ENCODE results near the gene CPED1. TPM values are rescaled to one million over a fixed set of nuclear protein-coding genes. Genes with fewer than 3 reads are reported as not detected.

The CPED1 gene
- total RNA-seq, 2 donors from 2014 or later, result 5.3 to 7.3 TPM

- Histone ChIP-seq H3K9me3 (no peaks in the 10 kb centered on the region), H3K36me3 (replicated peaks in 1 of 2; ENCODE audit: insufficient read depth in 1 of 2, low read depth in 2 of 2) (no peaks in the 10 kb centered on the region), H3K27me3 (no peaks in the 10 kb centered on the region), H3K4me3 (no peak overlapping the region), H3K27ac (no peak overlapping the region), H3K4me1 (no peaks in the 10 kb centered on the region)
- intact Hi-C loops (cut with DNase I), result no loop called here
- DNase-seq, result no peak
- TF ChIP-seq CTCF (IDR thresholded peaks at IDR 0.05), result no peak
- no peak for TF ChIP-seq POLR2A (IDR thresholded peaks at IDR 0.05)
- ATAC-seq, result no peak
- WGBS, 2 donors, result 64 to 66% methylated on average over 2 of the region's 2 CpGs
Observed at GRCh38 chr7:121039510-121039822, 51.0 kb downstream of the CPED1 start.

- Histone ChIP-seq H3K36me3 (replicated peaks in 1 of 2; ENCODE audit: insufficient read depth in 1 of 2, low read depth in 2 of 2) (no peaks in the 10 kb centered on the region), H3K27ac (no peak overlapping the region), H3K4me3 (no peak overlapping the region), H3K9me3 (no peaks in the 10 kb centered on the region), H3K27me3 (no peaks in the 10 kb centered on the region), H3K4me1 (no peaks in the 10 kb centered on the region)
- no peak for TF ChIP-seq CTCF (IDR thresholded peaks at IDR 0.05)
- TF ChIP-seq POLR2A (IDR thresholded peaks at IDR 0.05), result no peak
- WGBS, 2 donors, result 90 to 92% methylated on average over 2 of the region's 2 CpGs
- ATAC-seq (no peak), DNase-seq (no peak)
- intact Hi-C loops (cut with DNase I), result no loop called here
Observed at GRCh38 chr7:121039994-121040393, 51.5 kb downstream of the CPED1 start.

- Histone ChIP-seq H3K4me3 (no peak overlapping the region), H3K27ac (no peak overlapping the region), H3K9me3 (no peaks in the 10 kb centered on the region), H3K27me3 (no peaks in the 10 kb centered on the region), H3K4me1 (no peaks in the 10 kb centered on the region), H3K36me3 (replicated peaks in 1 of 2; ENCODE audit: insufficient read depth in 1 of 2, low read depth in 2 of 2) (no peaks in the 10 kb centered on the region)
- DNase-seq, result no peak
- 22 to 34% methylated on average over 6 of the region's 6 CpGs for WGBS, 2 donors
- no peak for ATAC-seq
- TF ChIP-seq CTCF (IDR thresholded peaks at IDR 0.05), result no peak
- TF ChIP-seq POLR2A (IDR thresholded peaks at IDR 0.05), result no peak
- intact Hi-C loops (cut with DNase I), result no loop called here
Observed at GRCh38 chr7:121041516-121042148, 53.1 kb downstream of the CPED1 start.

GRCh38 chr7:121042195-121042594 is 53.7 kb downstream of the CPED1 start:
- DNase-seq (no peak), ATAC-seq (no peak)
- intact Hi-C loops (cut with DNase I), result no loop called here
- no peak overlapping the region for H3K4me3 ChIP-seq
- no peaks in the 10 kb centered on the region for H3K4me1 ChIP-seq
- H3K27ac ChIP-seq, result no peak overlapping the region
- H3K9me3 ChIP-seq, result no peaks in the 10 kb centered on the region
- 66 to 71% methylated on average over 2 of the region's 2 CpGs for WGBS, 2 donors
- H3K36me3 ChIP-seq (replicated peaks in 1 of 2; ENCODE audit: insufficient read depth in 1 of 2, low read depth in 2 of 2), result no peaks in the 10 kb centered on the region
- TF ChIP-seq POLR2A (IDR thresholded peaks at IDR 0.05), result no peak
- TF ChIP-seq CTCF (IDR thresholded peaks at IDR 0.05), result no peak
- no peaks in the 10 kb centered on the region for H3K27me3 ChIP-seq

GRCh38 chr7:121042899-121043298 is 54.4 kb downstream of the CPED1 start:
- Histone ChIP-seq H3K27me3 (no peaks in the 10 kb centered on the region), H3K4me3 (no peak overlapping the region), H3K9me3 (no peaks in the 10 kb centered on the region), H3K36me3 (replicated peaks in 1 of 2; ENCODE audit: insufficient read depth in 1 of 2, low read depth in 2 of 2) (no peaks in the 10 kb centered on the region), H3K4me1 (no peaks in the 10 kb centered on the region), H3K27ac (no peak overlapping the region)
- WGBS, 2 donors, result 82 to 88% methylated on average over 3 of the region's 3 CpGs
- TF ChIP-seq CTCF (IDR thresholded peaks at IDR 0.05) (no peak), POLR2A (IDR thresholded peaks at IDR 0.05) (no peak)
- DNase-seq (no peak), ATAC-seq (no peak)
- intact Hi-C loops (cut with DNase I), result no loop called here

All from body of pancreas (tissue), 4 donors.